UCSD-AML1 (cell line): ENCODE data around the gene NEUROG2.
"Not testable (repeated sequence)": the region's sequence is repeated elsewhere in the genome, so short reads cannot be mapped to it uniquely, and the experiment has no call there.

Source experiments
- DNase-seq: peaks from one replicate; lab custom pipeline; 2025; ENCODE audit not compliant: unreplicated experiment; lab: John Stamatoyannopoulos, UW

Gene NEUROG2

GRCh38 chr4:112492321-112492720, 23.7 kb downstream of the NEUROG2 start:
- DNase-seq: no peak

- not testable (repeated sequence) for DNase-seq
These were observed 25.2 kb downstream of the NEUROG2 start for GRCh38 chr4:112490808-112491207.

DNA sequence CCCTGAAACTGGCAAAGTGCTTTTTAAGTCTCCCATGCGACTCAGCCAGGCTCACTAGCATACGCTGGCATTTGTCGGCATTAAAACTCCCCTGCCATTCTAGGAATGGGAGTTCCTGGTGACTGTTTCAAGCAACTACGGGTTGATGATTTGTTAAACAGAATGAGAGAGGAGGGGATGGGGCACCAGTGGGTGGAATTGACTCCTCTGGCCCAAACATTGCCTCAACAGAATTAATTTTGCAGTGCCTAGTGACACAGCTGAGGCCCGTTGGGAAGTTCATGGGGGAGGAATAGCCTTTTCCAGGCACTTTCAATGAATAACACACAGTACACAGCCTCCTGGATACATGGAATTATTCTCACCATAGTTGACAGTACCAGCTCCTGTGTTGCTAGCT, 30.1 kb downstream of the NEUROG2 start:
- DNase-seq: no peak

DNA sequence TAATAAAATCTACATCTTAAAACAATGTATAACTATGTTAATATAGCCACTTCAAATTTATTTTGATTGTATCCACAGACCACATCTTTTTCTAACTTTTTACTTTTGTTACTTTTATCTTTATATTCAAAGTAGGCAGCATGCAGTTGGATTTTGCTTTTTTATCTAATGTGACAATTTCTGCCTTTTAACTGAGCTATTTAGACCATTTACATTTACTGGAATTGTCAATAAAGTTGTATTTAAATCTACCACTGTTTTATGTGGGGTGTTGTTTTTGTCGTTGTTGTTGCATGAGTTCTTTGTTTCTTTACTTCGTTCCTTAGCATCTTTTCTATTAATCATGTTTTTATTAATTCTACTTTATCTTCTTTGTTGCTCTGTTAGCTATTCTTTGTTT, 42.0 kb downstream of the NEUROG2 start:
- no peak for DNase-seq

DNA sequence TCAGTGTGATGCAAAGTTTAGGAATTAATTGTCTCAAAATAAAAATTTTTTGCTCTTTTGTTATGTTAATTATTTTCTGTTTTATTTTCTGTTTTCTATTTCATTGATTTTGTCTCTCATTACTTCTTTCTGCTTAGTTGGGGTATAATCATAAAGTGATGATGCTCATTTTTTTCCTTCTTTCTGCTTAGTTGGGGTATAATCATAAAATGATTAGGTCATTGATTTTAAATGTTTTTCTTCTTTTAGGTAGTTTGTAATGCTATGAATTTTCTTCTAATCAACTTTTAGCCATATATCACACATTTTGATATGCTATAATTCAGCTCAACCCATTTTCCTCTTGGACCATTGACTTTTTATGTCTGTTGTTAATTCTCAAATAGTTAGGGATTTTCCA, 43.7 kb downstream of the NEUROG2 start:
- DNase-seq: no peak
